NT2/D1 (cell line): ENCODE data around the gene MAEL.

Source experiments
- DNase-seq: peaks from one replicate; pipeline ENCODE4 v3.0.0-alpha.2; 2011; ENCODE audit warnings: low read depth, low spot score
- H3K27me3 ChIP-seq: 2 replicates; pipeline ENCODE4 v1.6.0; 2011; ENCODE audit warnings: mild to moderate bottlenecking; ENCODE audit not compliant: insufficient read length, insufficient read depth
- H3K36me3 ChIP-seq: 2 replicates; pipeline ENCODE4 v1.6.1; 2011; ENCODE audit warnings: mild to moderate bottlenecking, low read length, mixed read lengths; ENCODE audit not compliant: insufficient read depth, insufficient read length
- H3K4me1 ChIP-seq: 2 replicates; pipeline ENCODE4 v1.5.1; 2011; ENCODE audit not compliant: insufficient read depth, insufficient read length
- H3K4me3 ChIP-seq: 2 replicates; pipeline ENCODE4 v1.5.1; 2011; ENCODE audit warnings: low read depth; ENCODE audit not compliant: insufficient read length
- H3K9ac ChIP-seq: 2 replicates; pipeline ENCODE4 v1.6.0; 2011; ENCODE audit warnings: low read depth; ENCODE audit not compliant: insufficient read length
- H3K9me3 ChIP-seq: 2 replicates; pipeline ENCODE4 v1.5.1; 2011; ENCODE audit warnings: mild to moderate bottlenecking, low read length; ENCODE audit not compliant: insufficient read depth
- SUZ12 ChIP-seq: IDR thresholded peaks from 2 replicates; pipeline ENCODE4 v1.6.1; 2011; ENCODE audit not compliant: insufficient read length, insufficient read depth; ENCODE audit errors: extremely low read depth
- YY1 ChIP-seq: IDR thresholded peaks from 2 replicates; pipeline ENCODE4 v1.6.1; 2011; ENCODE audit not compliant: insufficient read length, insufficient read depth
- ZNF274 ChIP-seq: IDR thresholded peaks from 2 replicates; pipeline ENCODE4 v1.6.1; 2011; ENCODE audit warnings: mild to moderate bottlenecking, low read depth, low read length

The MAEL gene

GRCh38 chr1:167043752-167044488 is 54.8 kb downstream of the MAEL start:
- Histone ChIP-seq H3K36me3 (no peaks in the 10 kb centered on the region), H3K4me1 (no peaks in the 10 kb centered on the region), H3K4me3 (no peak overlapping the region), H3K9me3 (0 out of 2 replicates have a peak, but pooled peaks cover 6% of the 10 kb centered on the region), H3K9ac (no peak overlapping the region), H3K27me3 (no peaks in the 10 kb centered on the region)
- TF ChIP-seq YY1 (no peak), ZNF274 (no peak), SUZ12 (no peak)
- no peak for DNase-seq

- Histone ChIP-seq H3K27me3 (no peaks in the 10 kb centered on the region), H3K36me3 (peaks cover 7% of the 10 kb centered on the region), H3K9me3 (0 out of 2 replicates have a peak, but pooled peaks cover 6% of the 10 kb centered on the region), H3K4me1 (peaks cover 5% of the 10 kb centered on the region), H3K9ac (no peak overlapping the region), H3K4me3 (no peak overlapping the region)
- TF ChIP-seq SUZ12 (no peak), YY1 (no peak), ZNF274 (no peak)
- no peak for DNase-seq
Observed at GRCh38 chr1:167051907-167052306, 62.8 kb downstream of the MAEL start.

- H3K9me3 ChIP-seq = 0 out of 2 replicates have a peak, but pooled peaks cover 5% of the 10 kb centered on the region
Observed at GRCh38 chr1:167052389-167052788, 63.3 kb downstream of the MAEL start.

GRCh38 chr1:167054531-167054930 is 65.5 kb downstream of the MAEL start:
- no peak overlapping the region for H3K9ac ChIP-seq
- H3K36me3 ChIP-seq = peaks cover 7% of the 10 kb centered on the region
- no peak for TF ChIP-seq SUZ12

More at GRCh38 chr1:167052389-167052788, 63.3 kb downstream of the MAEL start:
- Histone ChIP-seq H3K9ac (no peak overlapping the region), H3K27me3 (no peaks in the 10 kb centered on the region), H3K36me3 (peaks cover 7% of the 10 kb centered on the region), H3K4me1 (peaks cover 7% of the 10 kb centered on the region), H3K4me3 (no peak overlapping the region)
- DNase-seq = peak; percentile 57
- TF ChIP-seq ZNF274 (no peak), SUZ12 (no peak), YY1 (no peak)

GRCh38 chr1:167054946-167055630 is 66.0 kb downstream of the MAEL start:
- no peak for DNase-seq
- peaks cover 7% of the 10 kb centered on the region for H3K36me3 ChIP-seq
- TF ChIP-seq ZNF274 (no peak), SUZ12 (no peak), YY1 (no peak)
- H3K9ac ChIP-seq = no peak overlapping the region
- H3K27me3 ChIP-seq = no peaks in the 10 kb centered on the region
- H3K4me1 ChIP-seq = peaks cover 7% of the 10 kb centered on the region
- H3K4me3 ChIP-seq = no peak overlapping the region
- peaks cover 9% of the 10 kb centered on the region; the same call in 1 of the 2 replicates for H3K9me3 ChIP-seq

More at GRCh38 chr1:167054531-167054930, 65.5 kb downstream of the MAEL start:
- Histone ChIP-seq H3K4me3 (no peak overlapping the region), H3K4me1 (peaks cover 7% of the 10 kb centered on the region), H3K9me3 (peaks cover 6% of the 10 kb centered on the region; the same call in 1 of the 2 replicates), H3K27me3 (no peaks in the 10 kb centered on the region)
- no peak for DNase-seq

- TF ChIP-seq SUZ12 = no peak
- TF ChIP-seq ZNF274 = no peak
- no peak for TF ChIP-seq YY1
- H3K9ac ChIP-seq = no peak overlapping the region
- no peak for DNase-seq
Observed at GRCh38 chr1:167056529-167057231, 67.6 kb downstream of the MAEL start.

GRCh38 chr1:167057241-167057688 is 68.2 kb downstream of the MAEL start:
- TF ChIP-seq YY1 (no peak), SUZ12 (no peak), ZNF274 (no peak)
- DNase-seq = peak; percentile 69
- H3K27me3 ChIP-seq = no peaks in the 10 kb centered on the region
- no peak overlapping the region for H3K4me3 ChIP-seq
- peaks cover 7% of the 10 kb centered on the region for H3K4me1 ChIP-seq
- H3K36me3 ChIP-seq = peaks cover 4% of the 10 kb centered on the region
- H3K9me3 ChIP-seq = peaks cover 9% of the 10 kb centered on the region; the same call in 1 of the 2 replicates
- H3K9ac ChIP-seq = no peak overlapping the region

More at GRCh38 chr1:167056529-167057231, 67.6 kb downstream of the MAEL start:
- H3K4me1 ChIP-seq = peaks cover 7% of the 10 kb centered on the region
- H3K4me3 ChIP-seq = no peak overlapping the region
- no peaks in the 10 kb centered on the region for H3K27me3 ChIP-seq
- H3K36me3 ChIP-seq = peaks cover 7% of the 10 kb centered on the region
- peaks cover 9% of the 10 kb centered on the region; the same call in 1 of the 2 replicates for H3K9me3 ChIP-seq
